Esophagus (tissue), 2 donors: ENCODE results near the gene HIBCH. TPM values are rescaled to one million over a fixed set of nuclear protein-coding genes. Genes with fewer than 3 reads are reported as not detected.

ENCODE experiments used
- H3K27ac ChIP-seq, 2 donors: one replicate each; pipeline ENCODE4 v1.5.1; 2013; ENCODE audit warnings: low read depth in 2 of 2, mild to moderate bottlenecking in 2 of 2, inconsistent platforms in 1 of 2, low read length in 1 of 2, moderate library complexity in 1 of 2
- H3K27me3 ChIP-seq, 2 donors: one replicate each; pipeline ENCODE4 v1.6.1; 2013; ENCODE audit warnings: low read length in 2 of 2, control low read depth in 1 of 2, mild to moderate bottlenecking in 1 of 2; ENCODE audit not compliant: insufficient read depth in 2 of 2, control insufficient read depth in 1 of 2
- H3K36me3 ChIP-seq, 2 donors: one replicate each; pipeline ENCODE4 v1.6.1; 2013; ENCODE audit warnings: low read length in 1 of 2; ENCODE audit not compliant: control insufficient read depth in 2 of 2, insufficient read depth in 2 of 2
- H3K4me1 ChIP-seq, 2 donors: one replicate each; pipeline ENCODE4 v1.6.1; 2013; ENCODE audit warnings: low read length in 1 of 2; ENCODE audit not compliant: control insufficient read depth in 2 of 2, insufficient read depth in 2 of 2
- H3K4me3 ChIP-seq, 2 donors: one replicate each; pipeline ENCODE4 v1.5.1; 2013; ENCODE audit warnings: low read length in 2 of 2, mild to moderate bottlenecking in 2 of 2, low read depth in 1 of 2, moderate library complexity in 1 of 2
- H3K9me3 ChIP-seq, 2 donors: one replicate each; pipeline ENCODE4 v1.6.1; 2013; ENCODE audit warnings: mild to moderate bottlenecking in 2 of 2, low read depth in 1 of 2, low read length in 1 of 2, moderate library complexity in 1 of 2; ENCODE audit not compliant: control insufficient read depth in 2 of 2, insufficient read depth in 1 of 2
- WGBS, 2 donors: extraction: QIAGEN DNeasy Blood & Tissue Kit; methylation state at CpG; one replicate each; pipeline ENCODE4 v1.1.7; 2013; 5-methylcytosine and 5-hydroxymethylcytosine counted together
- polyA plus RNA-seq, 2 donors: library from polyadenylated mRNA; stranded (reverse); fragments of 200-250 nt; gene quantifications; one replicate each; pipeline ENCODE4 v1.2.3, GENCODE V29; 2013
- donor health status: healthy with polysubstance abuse.
- donor health status: Bipolar disorder and iron deficiency.

The HIBCH gene
- polyA plus RNA-seq, 2 donors = 17.5 to 32.4 TPM

DNA sequence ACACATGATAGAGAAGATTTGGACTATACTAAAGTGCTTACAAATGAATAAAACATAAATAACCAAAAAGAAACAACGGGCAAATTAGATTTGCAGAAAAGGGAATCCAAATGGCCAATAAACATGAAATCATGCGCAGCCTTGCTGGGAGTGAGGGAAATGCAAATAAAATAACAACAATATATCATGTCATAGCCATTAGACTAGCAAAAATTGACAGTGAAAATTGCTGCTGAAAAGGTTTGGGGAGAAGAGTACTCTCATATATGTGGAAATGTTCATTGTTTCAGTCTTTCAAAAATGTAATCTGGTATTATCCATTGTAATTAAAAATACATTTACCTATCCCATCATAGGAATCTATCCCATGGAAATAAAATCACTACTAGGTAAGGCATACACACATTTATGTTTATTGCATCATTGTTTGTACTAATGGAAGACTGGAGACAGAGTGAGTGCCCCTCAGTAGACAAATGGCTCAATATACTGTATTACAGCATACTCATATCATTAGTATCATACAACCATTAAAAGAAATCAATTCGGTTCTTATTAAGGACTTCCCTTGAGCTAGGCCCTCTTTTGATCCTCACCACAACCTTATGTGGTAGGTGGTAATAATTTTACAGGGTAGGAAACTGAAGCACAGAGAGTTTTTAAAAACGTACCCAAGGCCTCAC, 163.0 kb downstream of the HIBCH start:
- Histone ChIP-seq H3K27me3 (peaks cover 0 to 2% of the 10 kb centered on the region in 2 donors), H3K36me3 (no peaks in the 10 kb centered on the region), H3K4me1 (no peaks in the 10 kb centered on the region), H3K4me3 (no peak overlapping the region), H3K9me3 (no peaks in the 10 kb centered on the region), H3K27ac (no peak overlapping the region)
- 87 to 91% methylated on average over 4 of the region's 4 CpGs for WGBS, 2 donors

Other genes starting within 250 kb of the HIBCH start
- gene INPP1, start 23.8 kb upstream of the HIBCH start, polyA plus RNA-seq = 10 to 100 TPM; 51.8 to 79.2 TPM
- gene MFSD6, start 88.5 kb upstream of the HIBCH start, polyA plus RNA-seq = 10 to 100 TPM; 25.2 to 30.5 TPM
- 1 to 10 TPM in 1 of 2 donors, under 1 TPM in 1; 0.61 to 1.4 TPM for gene NEMP2, start 214.9 kb upstream of the HIBCH start, polyA plus RNA-seq